Measurements from ENCODE around the gene COMT. TPM values are rescaled to one million over a fixed set of nuclear protein-coding genes. Genes with fewer than 3 reads are reported as not detected.
A peak's percentile ranks its signal among the peaks of the same experiment; 100 is the strongest.

COMT gene
- total and polyA plus RNA-seq, 9 of the 15 experiments (the other 6 are each of a cell fraction or from before 2014, with no cell fraction given): 12.5 to 351 (median 155) TPM

- TF ChIP-seq SRSF9 (IDR thresholded peaks at IDR 0.05; ENCODE audit: borderline replicate concordance, low read depth, low read length) (no peak), SFPQ (IDR thresholded peaks at IDR 0.05; ENCODE audit: low read depth, low read length) (no peak), ZSCAN32 (CRISPR knock-in tag; IDR thresholded peaks at IDR 0.05) (no peak), PTTG1 (tag; IDR thresholded peaks at IDR 0.05; ENCODE audit: low read depth) (no peak), ZNF77 (CRISPR knock-in tag; IDR thresholded peaks at IDR 0.05) (0 out of 2 replicates have a peak, but pooled peaks have one; percentile 64), MIER1 (IDR thresholded peaks at IDR 0.05; ENCODE audit: low read depth) (no peak), PML (IDR thresholded peaks at IDR 0.05; ENCODE audit: low read length) (no peak), BCLAF1 (IDR thresholded peaks at IDR 0.05; ENCODE audit: borderline replicate concordance in 1 of 2, control insufficient read depth in 1 of 2, low read depth in 2 of 2, low read length in 1 of 2) (no peak), SRSF7 (optimal IDR thresholded peaks at IDR 0.05; ENCODE audit: low read depth, low read length) (no peak), MLLT1 (IDR thresholded peaks at IDR 0.05) (no peak), CEBPZ (IDR thresholded peaks at IDR 0.05; ENCODE audit: borderline replicate concordance, low read depth, low read length) (no peak), SREBF1 (IDR thresholded peaks at IDR 0.05; ENCODE audit: borderline replicate concordance, low read depth, low read length) (no peak; the same call in 1 of the 2 replicates), PRMT5 (CRISPR knock-in tag; IDR thresholded peaks at IDR 0.05) (peak; percentile 55; the same call in 1 of the 2 replicates), ZNF311 (CRISPR knock-in tag; IDR thresholded peaks at IDR 0.05) (no peak), SMAD3 (CRISPR knock-in tag; conservative IDR thresholded peaks at IDR 0.05) (no peak), SRSF1 (IDR thresholded peaks at IDR 0.05; ENCODE audit: low read depth, low read length) (no peak), HNRNPH1 (optimal IDR thresholded peaks at IDR 0.05; ENCODE audit: low read depth, low read length) (no peak)
Measured at GRCh38 chr22:19974935-19975706, 33.5 kb downstream of the COMT start (continued).
